GM19463 (cell line): Measurements from ENCODE around the gene NSFL1C.
"Not testable (repeated sequence)": the region's sequence is repeated elsewhere in the genome, so short reads cannot be mapped to it uniquely, and the experiment has no call there.

ENCODE experiments used
- ATAC-seq: cut with Tn5 transposase; IDR thresholded peaks from one replicate; pipeline ENCODE4 v1.9.1; 2021; ENCODE audit warnings: mild to moderate bottlenecking, moderate library complexity; ENCODE audit not compliant: unreplicated experiment

Gene NSFL1C

DNA sequence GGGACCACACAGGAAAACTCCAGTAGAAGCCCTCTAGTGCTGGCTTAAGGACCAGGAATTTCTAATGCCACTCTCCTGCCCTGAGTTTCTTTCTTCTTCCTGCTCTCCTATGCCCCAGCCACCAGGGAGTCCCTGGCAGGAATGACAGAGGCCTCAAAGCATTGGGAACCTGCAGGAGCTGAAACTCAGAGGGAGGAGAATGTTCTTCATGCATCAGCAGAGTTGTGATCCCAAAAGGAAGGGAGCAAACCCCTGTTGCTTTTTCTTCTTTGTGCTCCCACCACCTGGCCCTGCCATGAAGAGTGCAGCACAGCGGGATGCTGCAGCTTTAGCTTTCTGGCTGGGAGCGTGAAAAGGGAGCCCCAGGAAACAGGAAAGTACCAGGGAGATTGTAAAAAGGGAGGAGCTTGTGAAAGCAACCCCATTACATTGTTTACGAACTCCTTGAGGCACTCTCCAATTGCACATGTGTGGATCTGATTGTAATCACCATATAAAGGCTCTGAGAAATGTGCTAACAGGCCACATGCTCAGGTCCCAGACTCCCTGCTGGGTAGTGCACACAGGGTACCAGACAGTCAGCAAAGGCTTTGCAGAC is 39.1 kb downstream of the NSFL1C start:
- no peak for ATAC-seq

DNA sequence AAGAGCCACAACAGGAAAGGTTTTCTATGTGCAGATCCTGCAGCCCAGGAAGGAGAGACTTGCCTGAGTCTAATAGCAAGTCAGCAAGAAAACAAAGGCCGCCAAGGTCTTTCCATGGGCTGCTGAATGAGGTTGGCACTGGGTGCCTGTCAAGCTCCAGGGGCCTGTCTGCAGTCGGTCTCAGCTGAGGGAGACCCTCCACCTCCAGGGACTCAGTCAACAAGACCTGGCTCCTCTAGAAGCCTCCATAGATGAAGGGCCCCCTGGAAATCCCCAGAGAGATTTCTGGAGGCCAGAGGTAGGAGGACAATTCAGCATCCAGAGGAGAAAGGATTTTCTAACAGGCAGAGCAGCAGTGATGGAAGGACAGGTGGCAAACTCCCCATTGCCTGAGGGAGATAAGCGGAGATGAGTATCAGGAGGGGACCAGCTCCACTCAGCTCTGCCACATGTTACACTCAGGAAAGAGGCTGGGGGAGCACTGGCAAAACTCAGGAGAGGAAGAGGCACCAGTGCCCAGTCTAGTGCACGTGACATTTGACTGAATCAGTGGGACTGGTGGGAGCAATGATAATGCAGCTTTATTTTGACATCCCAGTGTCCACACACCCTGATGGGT is 40.3 kb downstream of the NSFL1C start:
- ATAC-seq, result no peak

DNA sequence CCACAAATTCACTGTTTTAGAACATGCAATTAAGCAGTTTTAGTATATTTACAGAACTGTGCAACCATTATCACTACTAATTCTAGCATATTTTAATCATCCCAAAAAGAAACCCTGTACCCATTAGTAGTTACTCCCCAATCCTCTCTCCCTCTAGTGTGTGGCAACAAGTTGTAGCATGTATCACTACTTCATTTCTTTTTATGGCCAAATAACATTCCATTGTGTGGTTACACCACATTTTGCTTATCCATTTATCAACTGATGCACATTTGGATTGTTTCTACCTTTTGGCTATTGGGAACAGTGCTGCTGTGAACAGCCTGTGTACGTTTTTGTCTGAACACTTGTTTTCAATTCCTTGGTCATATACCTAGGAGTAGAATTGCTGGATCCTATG is 42.3 kb downstream of the NSFL1C start:
- no peak for ATAC-seq

DNA sequence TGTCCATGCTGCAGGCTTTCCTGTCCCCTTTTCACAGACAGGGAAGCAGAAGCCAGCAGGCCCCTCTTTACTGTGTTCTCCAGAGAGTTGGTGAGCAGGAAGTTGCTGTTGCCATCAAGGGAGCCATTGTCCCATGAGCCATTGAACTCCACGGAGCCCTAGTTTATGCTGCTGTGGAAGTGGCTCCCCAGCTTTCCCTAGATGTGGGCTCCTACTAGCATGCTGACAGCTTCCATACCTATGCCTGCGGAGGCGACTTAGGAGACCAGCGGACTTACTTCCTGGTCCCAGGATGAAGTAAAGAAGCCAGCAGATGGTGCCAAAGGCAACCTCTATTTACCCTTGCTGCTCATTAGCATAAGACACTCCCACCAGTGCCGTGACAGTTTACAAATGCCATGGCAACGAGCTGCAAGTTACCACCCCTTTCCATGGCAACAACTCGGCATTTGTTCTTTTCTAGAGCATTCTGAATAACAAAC is 43.0 kb downstream of the NSFL1C start:
- ATAC-seq, result no peak

DNA sequence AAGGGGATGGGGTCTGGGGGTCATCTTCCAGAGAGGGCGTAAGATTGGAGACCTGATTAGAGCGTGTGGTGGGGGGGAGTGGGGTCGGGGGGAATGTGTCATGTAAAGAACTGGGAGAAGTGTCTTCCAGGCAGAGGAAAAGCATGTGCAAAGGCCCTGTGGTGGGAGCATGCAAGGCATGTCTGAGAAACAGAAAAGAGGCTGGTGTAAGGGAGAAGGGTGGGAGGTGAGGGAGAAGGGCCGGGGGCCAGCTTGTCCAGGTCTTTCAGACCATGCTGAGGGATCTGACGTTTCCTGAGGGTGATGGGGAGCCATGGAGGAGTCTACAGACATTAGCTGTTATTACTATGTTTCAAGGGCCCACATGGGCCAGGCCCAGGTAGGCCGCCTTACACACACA is 43.4 kb downstream of the NSFL1C start:
- ATAC-seq, result no peak

DNA sequence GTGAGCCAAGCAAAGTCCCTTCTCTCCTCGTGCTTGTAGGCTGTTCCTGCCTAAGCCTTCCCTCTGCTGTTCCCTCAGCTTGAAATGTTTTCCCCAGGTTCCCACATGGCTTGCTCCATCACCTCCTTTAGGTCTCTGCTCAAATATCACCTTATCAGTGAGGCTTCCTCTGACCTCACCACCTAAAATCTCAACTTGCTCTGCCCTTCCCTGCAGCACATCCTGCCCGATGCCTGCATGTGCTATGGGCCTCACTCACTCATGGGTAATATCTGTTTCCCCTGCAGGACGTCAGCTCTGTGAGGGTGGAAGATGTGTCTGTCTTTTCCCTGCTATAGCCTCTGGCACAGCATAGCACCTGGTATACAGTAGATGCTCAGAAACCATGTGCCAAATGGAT is 43.9 kb downstream of the NSFL1C start:
- no peak for ATAC-seq

DNA sequence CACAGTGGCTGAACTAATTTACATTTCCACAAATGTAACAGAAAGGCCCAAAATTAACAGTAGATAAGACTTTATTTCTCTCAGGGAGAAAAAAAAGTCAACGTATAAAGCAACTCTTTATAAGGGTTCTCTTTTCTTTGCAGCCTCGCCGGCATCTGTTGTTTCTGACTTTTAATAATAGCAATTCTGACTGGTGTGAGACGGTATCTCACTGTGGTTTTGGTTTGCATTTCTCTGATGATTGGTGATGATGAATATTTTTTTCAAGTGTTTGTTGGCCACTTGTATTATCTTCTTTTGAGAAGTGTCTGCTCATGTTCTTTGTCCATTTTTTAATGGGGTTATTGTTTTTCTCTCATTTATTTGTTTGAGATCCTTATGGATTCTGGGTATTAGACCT is 46.6 kb downstream of the NSFL1C start:
- no peak for ATAC-seq

DNA sequence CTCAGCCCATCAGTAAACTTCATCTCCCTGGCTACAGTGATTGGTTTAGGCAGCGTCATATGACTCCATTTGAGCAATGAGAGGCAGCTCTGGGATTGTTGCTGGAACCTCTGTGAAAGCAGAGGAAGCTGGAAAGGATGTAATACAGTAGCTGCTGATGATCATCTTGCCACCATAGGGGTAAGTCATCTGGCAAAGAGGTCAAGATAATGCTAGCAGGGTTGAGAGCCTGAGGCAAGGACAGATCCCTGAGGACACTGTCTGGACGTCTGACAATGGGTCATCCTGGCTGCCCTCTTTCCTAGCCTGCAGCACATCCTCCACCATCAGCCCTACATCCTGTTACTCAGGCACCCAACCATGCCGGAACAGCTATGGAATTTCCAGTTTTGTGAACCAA is 48.3 kb downstream of the NSFL1C start:
- ATAC-seq, result no peak

DNA sequence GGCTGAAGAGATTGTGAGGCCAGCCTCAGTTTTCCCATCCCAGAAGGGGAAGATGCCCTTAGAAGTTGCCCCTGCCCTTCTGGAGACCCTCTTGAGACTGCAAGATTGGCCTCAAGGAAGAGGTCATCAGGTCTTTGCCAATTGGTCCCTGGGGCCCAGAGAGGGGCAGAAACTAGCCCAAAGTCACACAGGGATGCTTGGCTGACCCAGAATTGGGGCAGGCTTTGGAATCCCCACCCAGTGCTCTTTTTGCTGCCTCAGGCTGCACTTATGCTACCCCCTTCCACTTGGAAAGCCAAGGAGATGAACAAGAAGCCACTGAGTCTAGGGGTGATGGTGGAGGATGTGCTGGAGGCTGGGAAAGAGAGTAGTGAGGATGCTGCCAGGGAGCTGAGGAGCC is 48.9 kb downstream of the NSFL1C start:
- ATAC-seq, result no peak

DNA sequence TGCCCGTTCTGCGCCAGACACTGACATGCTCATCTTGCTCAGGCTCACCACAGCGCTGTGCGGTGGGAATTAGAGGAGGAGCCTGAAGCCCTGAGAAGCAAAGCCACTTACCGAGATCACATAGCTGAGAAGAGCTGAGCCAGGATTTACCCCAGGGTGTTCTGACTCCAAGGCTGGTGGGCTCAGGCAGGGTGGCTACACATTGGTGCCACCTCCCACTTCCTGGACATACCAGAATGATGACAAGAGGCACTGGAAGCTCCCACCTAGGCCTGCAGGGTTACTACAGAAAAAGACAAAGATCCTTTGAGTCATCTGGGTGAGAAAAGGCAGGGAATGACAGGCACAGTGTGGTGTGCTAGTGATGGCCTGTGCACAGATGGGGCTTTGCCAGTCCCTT is 49.4 kb downstream of the NSFL1C start:
- no peak for ATAC-seq

DNA sequence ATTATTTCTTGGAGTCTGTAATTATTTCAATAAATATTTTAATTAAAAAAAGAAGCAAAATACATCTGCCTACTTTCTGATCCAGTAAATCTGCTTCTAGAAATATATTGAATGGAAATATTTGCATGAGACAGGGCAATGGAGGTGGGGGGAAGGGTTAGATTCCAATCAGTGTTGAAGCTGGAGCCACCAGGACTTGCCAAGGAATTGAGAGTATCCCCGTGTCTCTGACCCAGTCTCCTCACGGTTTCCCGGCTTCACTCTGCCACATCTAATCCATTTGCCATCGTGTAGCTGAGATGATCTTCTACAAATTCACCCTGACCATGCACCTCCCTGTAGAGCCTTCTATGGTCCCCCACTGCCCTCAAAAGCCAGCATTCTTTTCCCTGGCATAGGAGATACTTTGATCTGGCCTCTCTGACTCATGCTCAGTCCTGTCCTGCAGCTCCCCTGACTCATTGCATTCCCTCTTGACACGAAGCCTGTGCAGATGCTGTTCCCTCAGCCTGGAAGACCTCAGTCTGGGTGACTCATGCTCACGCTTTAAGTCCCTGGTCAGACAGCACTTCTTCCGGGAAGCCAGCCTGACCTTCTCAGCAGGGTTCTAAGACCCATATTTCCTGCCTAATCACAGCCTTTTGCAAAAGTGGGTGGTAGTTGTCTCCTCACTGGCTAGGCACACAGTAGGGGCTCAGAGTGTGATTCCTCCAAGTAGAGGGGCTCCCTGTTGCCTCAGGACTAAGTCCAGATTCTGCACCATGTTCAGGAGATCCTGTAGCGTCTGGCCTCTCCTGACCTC is 50.8 kb downstream of the NSFL1C start:
- ATAC-seq, result no peak

DNA sequence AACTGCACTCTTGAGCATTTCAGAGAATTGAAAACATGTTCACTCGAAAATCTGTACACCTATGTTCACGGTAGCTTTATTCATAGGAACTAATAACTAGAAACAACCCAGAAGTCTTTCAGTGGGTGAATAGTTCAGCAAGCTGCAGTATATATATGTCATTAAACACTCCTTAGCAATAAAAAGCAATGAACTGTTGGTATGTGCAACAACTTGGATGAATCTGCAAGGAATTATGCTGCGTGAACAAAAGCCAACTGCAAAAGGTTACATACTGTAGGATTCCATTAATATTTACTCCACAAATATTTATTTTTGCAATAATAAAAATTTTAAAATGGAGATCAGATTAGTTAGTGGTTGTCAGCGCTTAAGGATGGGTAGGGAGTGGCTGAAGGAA is 51.7 kb downstream of the NSFL1C start:
- ATAC-seq, result no peak

DNA sequence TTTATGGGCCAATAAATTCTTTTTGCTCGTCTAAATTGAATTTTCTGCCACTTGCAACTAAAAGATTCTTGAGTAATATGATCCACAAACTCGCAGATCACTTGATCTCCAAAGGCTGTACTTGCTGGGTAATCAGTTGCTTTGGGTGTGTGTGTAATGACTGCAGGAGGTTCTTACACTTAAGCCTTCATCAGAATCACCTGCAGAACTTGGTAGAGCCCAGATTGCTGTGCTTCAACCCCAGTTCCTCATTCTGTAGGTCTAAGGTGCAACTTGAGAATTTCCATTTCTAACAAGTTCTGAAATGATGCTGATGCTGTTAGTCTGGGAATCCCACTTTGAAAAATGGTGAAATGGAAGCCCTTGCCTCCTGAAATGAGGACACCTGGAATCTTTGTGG is 60.8 kb downstream of the NSFL1C start:
- no peak for ATAC-seq

DNA sequence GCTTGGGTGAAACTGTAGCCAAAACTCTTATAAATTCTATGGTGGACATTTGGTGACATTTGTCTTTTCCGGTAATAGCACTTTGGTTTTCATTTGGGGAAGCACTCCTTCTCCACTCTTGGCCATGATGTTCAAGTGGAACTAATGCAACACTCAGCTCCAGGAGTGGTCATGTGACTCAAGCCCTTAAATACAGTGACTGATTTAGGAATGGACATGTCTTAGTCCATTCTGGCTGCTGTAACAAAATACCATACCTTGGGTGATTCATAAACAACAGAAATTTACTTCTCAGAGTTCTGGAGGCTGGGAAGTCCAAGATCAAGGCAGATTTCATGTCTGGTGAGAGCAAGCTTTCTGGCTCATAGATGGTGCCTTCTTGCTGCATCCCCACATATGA is 63.0 kb downstream of the NSFL1C start:
- ATAC-seq, result no peak

DNA sequence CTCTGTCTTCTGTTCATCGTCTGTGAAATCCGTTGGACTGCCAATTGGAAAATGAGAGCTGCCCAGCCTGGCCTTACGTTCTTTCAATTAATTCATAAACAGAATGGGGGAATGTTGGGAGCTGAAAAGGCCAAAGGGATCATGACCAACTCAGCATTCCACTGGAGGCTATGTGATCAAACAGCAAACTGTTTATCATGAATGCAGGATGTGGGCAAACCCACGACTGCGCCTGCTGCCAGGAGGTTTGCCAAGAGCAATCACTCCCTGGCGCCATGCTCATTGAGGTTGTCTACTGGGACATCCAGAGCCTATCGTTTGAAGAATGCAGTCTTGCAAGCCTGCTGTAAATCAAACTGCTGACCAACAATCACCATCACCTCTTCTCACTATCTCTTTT is 64.5 kb downstream of the NSFL1C start:
- ATAC-seq, result no peak

DNA sequence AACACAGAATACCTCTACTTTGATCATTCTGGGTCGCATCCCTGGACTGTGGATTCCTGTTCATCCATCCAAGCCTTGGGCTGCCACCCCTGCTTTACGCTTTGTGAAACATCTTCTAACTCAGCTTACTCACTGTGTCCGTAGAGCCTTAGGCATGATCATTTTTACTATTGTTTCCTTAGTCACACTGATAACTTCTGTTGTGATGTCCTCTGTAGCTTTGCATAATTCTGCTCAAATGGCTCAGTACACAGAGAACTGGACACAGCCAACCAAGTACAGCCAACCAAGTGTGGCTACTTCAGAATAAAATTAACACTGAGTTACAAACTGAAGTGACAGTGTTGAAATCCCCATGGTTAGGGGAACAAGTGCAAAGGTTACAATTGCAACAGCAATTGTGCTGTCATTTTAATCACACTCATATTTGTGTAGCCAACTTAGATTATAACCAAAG is 65.2 kb downstream of the NSFL1C start:
- no peak for ATAC-seq

DNA sequence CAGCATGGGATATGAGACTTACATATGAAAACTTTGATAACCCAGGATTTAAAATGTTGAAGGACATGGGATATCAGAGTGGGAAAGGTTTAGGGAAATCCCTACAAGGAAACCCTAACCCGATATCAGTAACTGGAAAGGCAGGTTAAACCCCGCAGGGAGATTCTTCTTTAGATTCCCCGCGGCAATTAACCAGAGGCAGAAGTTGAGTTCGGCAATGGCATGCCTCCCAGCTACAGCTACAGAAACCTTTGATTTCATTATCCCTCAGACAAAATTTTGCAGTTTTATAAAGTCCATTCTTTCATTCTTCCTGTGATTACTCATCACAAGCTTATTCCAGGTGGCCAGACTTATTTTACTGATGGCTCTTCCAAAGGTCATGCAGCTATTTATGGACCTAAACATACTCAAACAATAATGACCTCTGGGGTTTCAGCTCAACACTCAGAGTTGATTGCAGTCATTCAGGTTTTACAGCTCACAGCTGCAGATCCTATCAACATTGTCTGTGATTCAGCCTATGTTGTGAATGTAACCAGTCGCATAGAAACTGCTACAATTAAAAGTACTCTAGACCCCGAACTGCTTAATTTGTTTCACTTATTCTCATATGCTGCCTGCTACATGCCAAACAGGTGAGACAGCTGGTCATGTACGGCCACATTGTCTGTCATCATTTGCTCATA is 66.8 kb downstream of the NSFL1C start:
- ATAC-seq, result not testable (repeated sequence)

DNA sequence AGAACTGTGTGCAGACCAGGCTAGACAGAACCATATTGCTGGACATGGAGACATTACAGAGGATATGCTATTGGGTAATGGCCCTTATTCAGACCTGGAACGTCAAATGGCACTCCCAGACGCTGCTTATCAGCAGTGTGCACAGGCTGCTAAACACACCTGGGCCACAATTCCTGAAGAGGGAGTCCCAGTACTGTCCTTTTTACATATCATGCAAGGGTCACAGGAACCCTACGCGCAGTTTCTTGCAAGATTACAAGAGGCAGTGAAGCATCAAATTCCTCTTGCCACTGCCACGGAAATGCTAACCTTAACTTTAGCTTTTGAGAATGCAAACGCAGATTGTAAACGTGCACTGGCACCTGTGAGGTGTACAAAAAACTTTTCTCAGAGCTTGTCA is 68.5 kb downstream of the NSFL1C start:
- not testable (repeated sequence) for ATAC-seq

DNA sequence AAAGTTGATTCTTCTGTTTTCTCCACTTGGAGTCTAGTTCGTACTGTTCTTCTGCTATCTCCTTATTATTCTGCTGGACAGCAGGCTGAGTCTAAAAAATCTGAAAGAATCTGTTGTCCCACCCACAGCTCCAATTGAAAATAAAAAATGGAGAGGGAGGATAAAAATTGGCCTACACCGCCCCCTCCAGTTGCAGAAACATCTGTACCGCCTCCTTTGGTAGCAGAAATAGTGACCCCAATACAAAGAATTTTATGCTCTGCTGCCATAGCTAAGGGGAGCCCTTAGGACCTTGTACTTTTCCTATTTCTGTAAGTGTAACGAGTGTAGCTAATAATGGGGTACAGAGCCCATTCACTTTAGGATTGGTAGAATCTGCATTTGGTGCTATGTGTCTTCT is 68.9 kb downstream of the NSFL1C start:
- ATAC-seq, result no peak

DNA sequence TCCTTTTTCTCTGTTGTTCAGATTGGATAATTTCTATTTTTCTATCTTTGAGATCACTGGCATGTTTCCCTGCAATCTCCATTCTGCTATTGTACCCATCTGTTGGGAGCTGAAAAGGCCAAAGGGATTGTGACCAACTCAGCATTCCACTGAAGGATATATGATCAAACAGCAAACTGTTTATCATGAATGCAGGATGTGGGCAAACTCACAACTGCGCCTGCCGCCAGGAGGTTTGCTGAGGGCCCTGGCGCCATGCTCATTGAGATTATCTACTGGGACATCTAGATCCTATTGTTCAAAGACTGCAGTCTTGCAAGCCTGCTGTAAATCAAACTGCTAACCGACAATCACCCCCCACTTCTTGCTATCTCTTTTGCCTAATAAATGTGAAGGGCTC is 69.9 kb downstream of the NSFL1C start:
- no peak for ATAC-seq

DNA sequence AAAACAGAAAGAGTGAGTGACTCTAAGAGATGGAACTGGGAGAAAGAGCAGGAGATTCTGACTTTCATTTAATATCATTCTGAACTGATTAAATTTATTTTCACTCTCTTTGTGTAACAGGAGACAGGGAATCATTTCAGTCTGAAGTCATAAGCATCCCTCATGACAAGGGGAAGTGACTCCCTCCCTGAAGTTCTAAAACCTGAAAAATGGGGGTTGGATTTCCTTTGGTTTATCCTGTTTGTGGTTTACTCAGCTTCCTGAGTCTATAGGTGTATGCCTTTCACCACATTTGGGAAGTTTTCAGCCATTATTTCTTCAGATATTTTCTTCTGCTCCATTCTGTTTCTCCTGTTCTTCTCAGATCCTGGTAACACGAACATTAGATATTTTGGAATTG is 70.4 kb downstream of the NSFL1C start:
- ATAC-seq, result no peak

DNA sequence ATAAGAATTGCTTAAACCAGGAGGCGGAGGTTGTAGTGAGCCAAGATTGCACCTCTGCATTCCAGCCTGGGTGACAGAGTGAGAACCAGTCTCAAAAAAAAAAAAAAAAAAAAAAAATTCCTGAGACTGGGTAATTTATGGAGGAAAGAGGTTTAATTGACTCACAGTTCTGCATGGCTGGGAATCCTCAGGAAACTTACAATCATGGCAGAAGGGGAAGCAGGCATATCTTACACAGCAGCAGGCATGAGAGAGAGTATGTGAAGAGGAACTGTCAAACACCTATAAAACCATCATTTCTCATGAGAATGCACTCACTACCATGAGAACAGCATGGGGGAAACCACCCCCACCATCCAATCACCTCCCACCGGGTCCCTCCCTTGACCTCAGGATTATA is 72.0 kb downstream of the NSFL1C start:
- ATAC-seq, result no peak
